Adrenal gland (tissue), 5 donors: Measurements from ENCODE around the gene NISCH.

Source experiments
- CTCF ChIP-seq, 6 experiments: fragments of 450-650 bp in 4 of 6; fragments of 200-600 bp in 2 of 6; sonication (generic) in 1 of 6; IDR thresholded peaks; 1 replicate in 5 of 6; 2 replicates in 1 of 6; pipeline versions ENCODE4 v1.5.1 to v1.8.0; 2016 to 2021; ENCODE audit warnings: antibody characterized with exemption in 6 of 6, mild to moderate bottlenecking in 2 of 6, moderate library complexity in 1 of 6
- POLR2A ChIP-seq, 2 donors: fragments of 450-650 bp; IDR thresholded peaks; one replicate each; pipeline ENCODE4 v1.6.1; 2017; ENCODE audit warnings: antibody characterized with exemption in 2 of 2, mild to moderate bottlenecking in 2 of 2, moderate library complexity in 1 of 2
- donor health status: DM: no; HTN: no; CAD: no.

GRCh38 chr3:52454938-52455282 lies 494 bp upstream of the NISCH start:
- no peak for TF ChIP-seq CTCF (IDR thresholded peaks at IDR 0.05)
- TF ChIP-seq POLR2A (IDR thresholded peaks at IDR 0.05): peak in 1 of 2 donors; percentile 5
